PC-9 (cell line): Measurements from ENCODE around the gene VRTN. TPM values are rescaled to one million over a fixed set of nuclear protein-coding genes. Genes with fewer than 3 reads are reported as not detected.

Experiments used
- Bru-seq: library from RNA; stranded (reverse); fragments of 400-500 nt; gene quantifications from one replicate; lab custom pipeline; 2021; lab: Mats Ljungman, UMichigan
- BruChase-seq, 2 experiments: library from RNA; stranded (reverse); fragments of 400-500 nt; gene quantifications; one replicate each; lab custom pipeline; 2021; lab: Mats Ljungman, UMichigan
- BruUV-seq: library from RNA; stranded (reverse); fragments of 400-500 nt; replicated peaks from 2 replicates; lab custom pipeline; 2021; lab: Mats Ljungman, UMichigan
- CTCF ChIA-PET: fragments of 300-600 bp; sonication (Branson Sonifier 250); formaldehyde crosslinking; loops from one replicate; lab custom pipeline; 2022; ENCODE audit warnings: antibody characterized with exemption; lab: Charles Lee
- POLR2A ChIA-PET: fragments of 300-600 bp; sonication (Branson Sonifier 250); formaldehyde crosslinking; loops from one replicate; lab custom pipeline; 2022; ENCODE audit warnings: antibody characterized with exemption; ENCODE audit not compliant: unreplicated experiment; lab: Charles Lee
- DNase-seq, 2 experiments: peaks; one replicate each; pipeline versions ENCODE4 v3.0.0 to v3.0.0-alpha.2; 2015 to 2022; ENCODE audit warnings: mixed read lengths in 1 of 2
- H2AFZ ChIP-seq: fragments of 200-600 bp; sonication (generic); 2 replicates; pipeline ENCODE4 v1.8.1; 2017; ENCODE audit warnings: antibody characterized with exemption
- H3F3A ChIP-seq: fragments of 200-600 bp; sonication (generic); 2 replicates; pipeline ENCODE4 v1.8.1; 2017; ENCODE audit warnings: antibody characterized with exemption, mild to moderate bottlenecking, low read depth; ENCODE audit not compliant: insufficient read depth
- H3K27ac ChIP-seq: fragments of 200-600 bp; sonication (generic); 2 replicates; pipeline ENCODE4 v1.6.1; 2016; ENCODE audit warnings: mixed run types
- H3K27me3 ChIP-seq: fragments of 200-600 bp; sonication (generic); 2 replicates; pipeline ENCODE4 v1.6.1; 2016; ENCODE audit warnings: low read depth, mixed run types; ENCODE audit not compliant: insufficient read depth
- H3K36me3 ChIP-seq: fragments of 200-600 bp; sonication (generic); 2 replicates; pipeline ENCODE4 v1.6.1; 2016; ENCODE audit warnings: low read depth, mixed run types
- H3K4me1 ChIP-seq: fragments of 200-600 bp; sonication (generic); replicated peaks from 2 replicates; pipeline ENCODE4 v1.6.1; 2016; ENCODE audit warnings: mixed run types; ENCODE audit not compliant: insufficient read depth
- H3K4me2 ChIP-seq: fragments of 200-600 bp; sonication (generic); 2 replicates; pipeline ENCODE4 v1.6.1; 2017; ENCODE audit warnings: mixed run types
- H3K4me3 ChIP-seq: fragments of 200-600 bp; sonication (generic); 2 replicates; pipeline ENCODE4 v1.6.1; 2016; ENCODE audit warnings: mixed run types
- H3K79me2 ChIP-seq: fragments of 200-600 bp; sonication (generic); 2 replicates; pipeline ENCODE4 v1.6.1; 2017; ENCODE audit warnings: low read depth, mixed run types
- H3K9me2 ChIP-seq: fragments of 200-600 bp; sonication (generic); 2 replicates; pipeline ENCODE4 v1.8.1; 2017; ENCODE audit warnings: mild to moderate bottlenecking; ENCODE audit not compliant: insufficient read depth
- H3K9me3 ChIP-seq: fragments of 200-600 bp; sonication (generic); 2 replicates; pipeline ENCODE4 v1.8.1; 2016; ENCODE audit warnings: low read depth; ENCODE audit not compliant: insufficient read depth
- H4K20me1 ChIP-seq: fragments of 200-600 bp; sonication (generic); 2 replicates; pipeline ENCODE4 v1.8.1; 2017; ENCODE audit not compliant: insufficient read depth
- EZH2 ChIP-seq: fragments of 200-600 bp; sonication (generic); IDR thresholded peaks from 2 replicates; pipeline ENCODE4 v1.8.0; 2017; ENCODE audit warnings: antibody characterized with exemption, low read depth
- intact Hi-C: fragments of 100-400 bp; cut with micrococcal nuclease; formaldehyde crosslinking; loops from one replicate; pipeline ENCODE4 v1.10.0; 2022; ENCODE audit not compliant: unreplicated experiment
- long read RNA-seq: library from polyadenylated mRNA; stranded (forward); transcript quantifications from one replicate; pipeline ENCODE4 v2.0.0, GENCODE V29; 2022
- total RNA-seq: library from RNA; stranded (reverse); gene quantifications from 2 replicates; pipeline ENCODE4 v1.2.3, GENCODE V29; 2021
- TF ChIP-seq, protein P1 (sequence below): fragments of 200-600 bp; sonication (generic); conservative IDR thresholded peaks from 2 replicates; pipeline ENCODE4 v1.6.1; 2017; ENCODE audit warnings: mixed run types, antibody characterized with exemption, mild to moderate bottlenecking, moderate library complexity

Gene VRTN
- total RNA-seq, result not detected in 2 replicates
- not detected for Bru-seq, nascent RNA
- BruChase-seq, experiment 1, labeled RNA remaining after a 2-hour chase, result not detected
- not detected for BruChase-seq, experiment 2, labeled RNA remaining after a 6-hour chase
- long read RNA-seq, result 0 reads

DNA sequence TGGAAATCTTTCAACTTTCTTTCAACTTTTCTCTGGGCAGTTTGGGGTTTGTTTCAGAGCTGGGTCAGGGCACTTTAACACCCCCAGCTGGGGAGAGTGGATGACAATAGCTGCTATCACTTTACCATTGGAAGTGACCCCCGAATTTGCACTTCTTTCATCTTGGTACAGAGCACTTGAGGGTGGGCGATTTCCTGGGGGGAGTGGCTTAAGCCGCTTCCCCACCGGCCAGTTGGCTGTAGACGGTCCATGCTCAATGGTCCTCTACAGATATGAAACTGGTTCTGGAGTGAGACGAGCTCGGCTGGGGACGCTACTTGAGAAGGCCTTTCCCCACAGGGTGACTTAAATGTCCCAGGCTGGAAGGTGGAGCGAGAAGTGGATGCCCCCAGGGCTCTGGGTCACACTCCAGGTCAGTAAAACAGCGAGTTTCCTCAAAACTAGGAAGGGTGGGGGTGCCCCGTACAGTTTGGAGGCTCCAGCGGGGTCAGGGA, at the start of gene VRTN:
Gene VRTN (plus strand): TSS at position 231 of the 494 bp plus-strand sequence. CDS start 8,313 bp downstream, outside the sequence.
- TF ChIP-seq, protein P1, sequence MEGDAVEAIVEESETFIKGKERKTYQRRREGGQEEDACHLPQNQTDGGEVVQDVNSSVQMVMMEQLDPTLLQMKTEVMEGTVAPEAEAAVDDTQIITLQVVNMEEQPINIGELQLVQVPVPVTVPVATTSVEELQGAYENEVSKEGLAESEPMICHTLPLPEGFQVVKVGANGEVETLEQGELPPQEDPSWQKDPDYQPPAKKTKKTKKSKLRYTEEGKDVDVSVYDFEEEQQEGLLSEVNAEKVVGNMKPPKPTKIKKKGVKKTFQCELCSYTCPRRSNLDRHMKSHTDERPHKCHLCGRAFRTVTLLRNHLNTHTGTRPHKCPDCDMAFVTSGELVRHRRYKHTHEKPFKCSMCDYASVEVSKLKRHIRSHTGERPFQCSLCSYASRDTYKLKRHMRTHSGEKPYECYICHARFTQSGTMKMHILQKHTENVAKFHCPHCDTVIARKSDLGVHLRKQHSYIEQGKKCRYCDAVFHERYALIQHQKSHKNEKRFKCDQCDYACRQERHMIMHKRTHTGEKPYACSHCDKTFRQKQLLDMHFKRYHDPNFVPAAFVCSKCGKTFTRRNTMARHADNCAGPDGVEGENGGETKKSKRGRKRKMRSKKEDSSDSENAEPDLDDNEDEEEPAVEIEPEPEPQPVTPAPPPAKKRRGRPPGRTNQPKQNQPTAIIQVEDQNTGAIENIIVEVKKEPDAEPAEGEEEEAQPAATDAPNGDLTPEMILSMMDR, result no peak
- TF ChIP-seq EZH2, result no peak
- H4K20me1 ChIP-seq, result no peaks in the 10 kb centered on the region
- no peak within 1 kb of the TSS for H3K4me3 ChIP-seq
- H3K36me3 ChIP-seq, result no peaks in the 10 kb centered on the region
- H3K9me2 ChIP-seq, result no peaks in the 10 kb centered on the region
- H3K27me3 ChIP-seq, result peaks cover 4% of the 10 kb centered on the region; the same call in 1 of the 2 replicates
- no peak within 1 kb of the TSS for H2AFZ ChIP-seq
- H3K27ac ChIP-seq, result no peak within 1 kb of the TSS
- POLR2A ChIA-PET, result interaction anchor here (0.5 to 0.6 kb wide), 3 partner anchors 24 to 531 kb away, joined by 3 to 6 read pairs (median 4); no protein-coding TSS in a partner anchor
- no peak within 1 kb of the TSS for H3K4me2 ChIP-seq
- CTCF ChIA-PET, result no interaction called here
- peaks cover 11% of the 10 kb centered on the region for H3K4me1 ChIP-seq
- no peaks in the 10 kb centered on the region for H3K9me3 ChIP-seq
- BruUV-seq, result no TSS peak
- no peaks in the 10 kb centered on the region for H3F3A ChIP-seq
- no peaks in the 10 kb centered on the region for H3K79me2 ChIP-seq
- no peak for DNase-seq
- intact Hi-C loops, result no loop called here

- peak in 1 of 2 experiments; percentile 34 for DNase-seq
- Histone ChIP-seq H3K27ac (no peak overlapping the region), H4K20me1 (peaks cover 19% of the 10 kb centered on the region), H3K36me3 (peaks cover 22% of the 10 kb centered on the region), H3K79me2 (peaks cover 45% of the 10 kb centered on the region), H3K4me3 (no peak overlapping the region), H3K4me2 (no peak overlapping the region), H3K9me2 (no peaks in the 10 kb centered on the region), H2AFZ (no peak overlapping the region), H3K4me1 (peaks cover 16% of the 10 kb centered on the region), H3K9me3 (no peaks in the 10 kb centered on the region), H3K27me3 (no peaks in the 10 kb centered on the region), H3F3A (no peaks in the 10 kb centered on the region; the same call in 1 of the 2 replicates)
- ChIA-PET POLR2A (interaction anchor here (0.6 kb wide), 3 partner anchors 7 to 1169 kb away, joined by 4 to 15 read pairs (median 4); no protein-coding TSS in a partner anchor), CTCF (interaction anchor here (0.6 kb wide), 2 partner anchors 24 to 48 kb away, joined by 3 read pairs; no protein-coding TSS in a partner anchor)
- BruUV-seq, result no TSS peak
- no peak for TF ChIP-seq EZH2
- TF ChIP-seq, protein P1, result no peak
- intact Hi-C loops, result no loop called here
Measured at GRCh38 chr14:74299061-74299545, 49.2 kb upstream of the VRTN start.

GRCh38 chr14:74301594-74302151, 46.6 kb upstream of the VRTN start:
- Histone ChIP-seq H3K9me3 (no peaks in the 10 kb centered on the region), H3K9me2 (no peaks in the 10 kb centered on the region), H4K20me1 (peaks cover 14% of the 10 kb centered on the region), H3K27me3 (no peaks in the 10 kb centered on the region), H3F3A (no peaks in the 10 kb centered on the region; the same call in 1 of the 2 replicates), H3K4me2 (peak overlapping the region; percentile 72), H3K27ac (no peak overlapping the region), H3K4me3 (peak overlapping the region; percentile 61), H3K79me2 (peaks cover 45% of the 10 kb centered on the region), H3K4me1 (peaks cover 16% of the 10 kb centered on the region), H3K36me3 (peaks cover 22% of the 10 kb centered on the region), H2AFZ (peak overlapping the region; percentile 98; the same call in 1 of the 2 replicates)
- POLR2A ChIA-PET, result interaction anchor here (0.6 kb wide), 1 partner anchor 661 kb away, joined by 3 read pairs; no protein-coding TSS in a partner anchor
- TSS peak; percentile 35 for BruUV-seq
- CTCF ChIA-PET, result interaction anchor here (0.5 to 1.2 kb wide), 2 partner anchors 57 to 139 kb away, joined by 3 to 8 read pairs; no protein-coding TSS in a partner anchor
- TF ChIP-seq EZH2, result no peak
- TF ChIP-seq, protein P1, result no peak
- no peak for DNase-seq
- intact Hi-C loops, result loop anchor here (2.0 kb wide), 1 partner anchor 461 kb away; the partner anchor contains the start of gene YLPM1
